Activated naive CD8-positive, alpha-beta T cell treated with anti-CD3 and anti-CD28 coated beads for 36 hours (primary cell): ENCODE measurements around the gene TRMT44. TPM values are rescaled to one million over a fixed set of nuclear protein-coding genes. Genes with fewer than 3 reads are reported as not detected.
"Not testable (repeated sequence)": the region's sequence is repeated elsewhere in the genome, so short reads cannot be mapped to it uniquely, and the experiment has no call there.

Experiments used
- DNase-seq: peaks from one replicate; pipeline ENCODE4 v3.0.0; 2021
- H3K27ac Mint-ChIP-seq: one replicate; pipeline ENCODE4 v1.8.0; 2022; ENCODE audit warnings: mild to moderate bottlenecking, moderate library complexity, mixed read lengths
- H3K27me3 Mint-ChIP-seq: one replicate; pipeline ENCODE4 v1.8.0; 2022; ENCODE audit warnings: mild to moderate bottlenecking, mixed read lengths
- H3K36me3 Mint-ChIP-seq: one replicate; pipeline ENCODE4 v1.8.0; 2021; ENCODE audit warnings: mild to moderate bottlenecking, mixed read lengths
- H3K4me1 Mint-ChIP-seq: one replicate; pipeline ENCODE4 v1.8.0; 2021; ENCODE audit warnings: mixed read lengths
- H3K4me3 Mint-ChIP-seq: one replicate; pipeline ENCODE4 v1.8.0; 2022; ENCODE audit warnings: mild to moderate bottlenecking, moderate library complexity, mixed read lengths
- H3K9me3 Mint-ChIP-seq: one replicate; pipeline ENCODE4 v1.8.0; 2022; ENCODE audit warnings: mixed read lengths
- total RNA-seq, 2 experiments: library from RNA; stranded (reverse); gene quantifications; one replicate each; pipeline ENCODE4 v1.2.3, GENCODE V29; 2021

TRMT44 gene
- total RNA-seq, 2 experiments from 2014 or later = 21.9 to 26.6 TPM

- no peak for DNase-seq
- Mint-ChIP-seq H3K27me3 (no peaks in the 10 kb centered on the region), H3K4me3 (no peak overlapping the region), H3K4me1 (no peaks in the 10 kb centered on the region), H3K9me3 (no peaks in the 10 kb centered on the region), H3K36me3 (peaks cover 1% of the 10 kb centered on the region), H3K27ac (no peak overlapping the region)
Measured at GRCh38 chr4:8477095-8477635, 36.6 kb downstream of the TRMT44 start.

- DNase-seq = no peak
- Mint-ChIP-seq H3K4me3 (no peak overlapping the region), H3K27me3 (no peaks in the 10 kb centered on the region), H3K27ac (no peak overlapping the region), H3K4me1 (no peaks in the 10 kb centered on the region), H3K9me3 (no peaks in the 10 kb centered on the region), H3K36me3 (peaks cover 1% of the 10 kb centered on the region)
Measured at GRCh38 chr4:8477676-8478075, 37.1 kb downstream of the TRMT44 start.

GRCh38 chr4:8478371-8478770, 37.8 kb downstream of the TRMT44 start:
- DNase-seq = no peak
- peaks cover 1% of the 10 kb centered on the region for H3K36me3 Mint-ChIP-seq
- H3K27ac Mint-ChIP-seq = no peak overlapping the region
- no peak overlapping the region for H3K4me3 Mint-ChIP-seq
- H3K4me1 Mint-ChIP-seq = no peaks in the 10 kb centered on the region
- H3K9me3 Mint-ChIP-seq = no peaks in the 10 kb centered on the region
- H3K27me3 Mint-ChIP-seq = no peaks in the 10 kb centered on the region

GRCh38 chr4:8478801-8479744, 38.5 kb downstream of the TRMT44 start:
- Mint-ChIP-seq H3K4me1 (no peaks in the 10 kb centered on the region), H3K9me3 (no peaks in the 10 kb centered on the region), H3K4me3 (no peak overlapping the region), H3K36me3 (peaks cover 1% of the 10 kb centered on the region), H3K27ac (no peak overlapping the region), H3K27me3 (no peaks in the 10 kb centered on the region)
- no peak for DNase-seq

DNA sequence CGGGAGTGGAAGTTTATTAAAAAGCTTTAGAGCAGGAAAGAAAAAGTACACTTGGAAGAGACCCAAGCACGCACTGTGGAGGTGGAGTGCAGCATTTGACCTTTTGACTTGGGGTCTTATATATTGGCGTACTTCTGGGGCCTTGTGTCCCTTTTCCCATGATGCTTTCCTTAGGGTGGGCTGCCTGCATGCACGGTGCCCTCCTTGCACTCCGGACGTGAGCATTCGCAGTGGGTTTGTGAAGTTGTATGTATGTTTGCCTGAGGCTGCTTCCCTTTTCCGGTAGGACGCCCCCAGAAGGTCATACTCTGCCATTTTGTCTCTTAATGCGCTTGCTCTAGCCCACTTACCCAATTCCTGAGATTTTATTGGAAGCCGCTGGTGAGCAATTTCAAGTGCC, 39.6 kb downstream of the TRMT44 start:
- Mint-ChIP-seq H3K9me3 (no peaks in the 10 kb centered on the region), H3K36me3 (peaks cover 1% of the 10 kb centered on the region), H3K27me3 (no peaks in the 10 kb centered on the region), H3K27ac (no peak overlapping the region), H3K4me1 (no peaks in the 10 kb centered on the region), H3K4me3 (no peak overlapping the region)
- no peak for DNase-seq

DNA sequence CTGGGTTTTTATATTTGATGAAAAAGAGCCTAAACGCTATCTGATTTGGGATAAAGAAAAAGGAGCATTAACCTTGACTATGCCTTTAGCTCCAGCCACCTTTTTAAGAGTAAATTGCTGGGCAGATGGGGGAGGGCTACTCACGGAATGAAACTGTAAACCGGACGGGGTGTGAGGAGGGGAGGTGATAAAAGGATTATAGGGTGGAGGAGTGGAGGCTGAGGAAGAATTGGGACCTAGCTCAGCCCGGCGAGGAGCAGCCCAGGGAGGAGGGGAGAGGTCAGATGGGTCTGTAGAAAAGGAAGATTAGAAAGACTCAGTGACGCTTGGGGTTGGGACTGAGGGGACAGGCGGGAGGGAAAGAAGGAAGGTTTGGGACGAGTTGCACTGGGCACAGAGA, 46.1 kb downstream of the TRMT44 start:
- H3K27me3 Mint-ChIP-seq, H3K4me3 Mint-ChIP-seq, DNase-seq, H3K9me3 Mint-ChIP-seq, H3K36me3 Mint-ChIP-seq, H3K27ac Mint-ChIP-seq, H3K4me1 Mint-ChIP-seq: not testable (repeated sequence)

DNA sequence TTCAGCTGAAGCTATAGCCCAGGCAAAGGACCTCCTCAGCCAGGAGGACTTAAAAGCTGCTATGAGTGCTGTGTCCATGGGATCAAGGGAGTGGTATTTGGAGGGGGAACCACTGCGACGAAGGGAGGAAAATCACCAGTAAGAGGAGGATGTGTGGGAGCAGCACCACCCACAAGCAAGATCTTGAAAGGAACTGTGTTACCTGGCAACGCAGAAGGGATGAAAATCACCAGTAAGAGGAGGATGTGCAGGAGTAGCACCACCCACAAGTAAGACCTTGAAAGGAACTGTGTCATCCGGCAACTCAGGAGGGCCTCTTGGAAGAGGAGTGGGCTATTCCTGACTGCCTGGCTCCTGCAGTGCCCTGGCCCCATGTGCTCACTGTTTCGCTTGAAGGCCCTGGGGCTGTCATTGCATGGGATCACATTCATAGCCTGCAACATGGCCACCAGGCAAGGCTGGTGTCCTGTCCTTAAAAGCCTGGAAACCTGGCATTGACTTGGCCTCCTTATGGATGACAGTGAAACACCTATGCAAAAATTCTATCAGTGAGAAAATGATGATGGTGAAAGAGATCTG, 48.3 kb downstream of the TRMT44 start:
- no peaks in the 10 kb centered on the region for H3K4me1 Mint-ChIP-seq

GRCh38 chr4:8491478-8491877, 50.9 kb downstream of the TRMT44 start:
- H3K27ac Mint-ChIP-seq, H3K4me3 Mint-ChIP-seq, H3K4me1 Mint-ChIP-seq, H3K36me3 Mint-ChIP-seq, H3K9me3 Mint-ChIP-seq, H3K27me3 Mint-ChIP-seq, DNase-seq: not testable (repeated sequence)

More for the DNA sequence above, 48.3 kb downstream of the TRMT44 start:
- Mint-ChIP-seq H3K9me3 (no peaks in the 10 kb centered on the region), H3K27me3 (no peaks in the 10 kb centered on the region), H3K27ac (no peak overlapping the region), H3K36me3 (peaks cover 6% of the 10 kb centered on the region), H3K4me3 (no peak overlapping the region)
- DNase-seq = no peak

DNA sequence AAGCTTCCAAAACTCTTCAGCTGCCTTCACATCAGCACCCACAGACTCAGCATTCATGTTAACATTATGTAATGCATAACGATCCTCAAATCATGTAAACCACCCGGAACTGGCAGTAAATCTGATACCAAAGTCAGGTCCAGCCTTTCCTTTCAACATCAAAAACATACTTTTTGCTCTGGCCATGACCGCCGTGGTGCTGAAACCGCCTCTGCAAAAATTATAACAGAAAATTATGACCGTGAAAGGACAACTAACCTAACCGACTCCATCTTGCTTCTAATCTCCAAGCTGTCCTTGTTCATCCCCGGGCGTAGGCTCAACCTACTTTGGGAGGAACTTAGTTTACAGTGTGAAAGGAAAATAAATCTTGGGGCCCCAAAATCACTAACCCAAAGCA, 51.6 kb downstream of the TRMT44 start:
- H3K4me1 Mint-ChIP-seq = no peaks in the 10 kb centered on the region
- no peaks in the 10 kb centered on the region for H3K9me3 Mint-ChIP-seq
- peaks cover 10% of the 10 kb centered on the region for H3K36me3 Mint-ChIP-seq
- no peaks in the 10 kb centered on the region for H3K27me3 Mint-ChIP-seq
- H3K27ac Mint-ChIP-seq = no peak overlapping the region
- no peak overlapping the region for H3K4me3 Mint-ChIP-seq
- DNase-seq = no peak

DNA sequence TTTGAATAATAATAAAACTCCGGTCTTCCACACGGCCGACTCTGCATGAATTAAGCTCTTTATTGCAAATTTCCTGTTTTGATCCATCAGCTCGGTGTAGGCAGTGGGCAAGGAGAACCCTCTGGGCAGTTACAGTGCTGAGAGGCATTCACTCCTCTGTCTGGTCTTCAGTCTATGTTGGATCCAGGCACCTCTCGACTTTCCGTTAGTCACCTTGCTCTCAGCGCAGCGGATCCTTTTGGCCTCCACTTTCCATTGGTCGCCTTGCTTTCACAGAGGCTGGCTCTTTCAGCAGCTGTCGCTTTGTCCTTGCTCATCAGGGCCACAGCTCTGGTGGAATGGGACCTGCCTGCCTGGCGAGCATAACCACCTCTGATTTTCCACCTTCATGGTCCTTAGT, 52.9 kb downstream of the TRMT44 start:
- H3K9me3 Mint-ChIP-seq = peaks cover 4% of the 10 kb centered on the region
- H3K4me1 Mint-ChIP-seq = no peaks in the 10 kb centered on the region
- H3K27me3 Mint-ChIP-seq = no peaks in the 10 kb centered on the region
- no peak overlapping the region for H3K4me3 Mint-ChIP-seq
- H3K27ac Mint-ChIP-seq = no peak overlapping the region
- no peak for DNase-seq
- peaks cover 13% of the 10 kb centered on the region for H3K36me3 Mint-ChIP-seq

GRCh38 chr4:8494218-8494617, 53.6 kb downstream of the TRMT44 start:
- no peak overlapping the region for H3K4me3 Mint-ChIP-seq
- peaks cover 4% of the 10 kb centered on the region for H3K9me3 Mint-ChIP-seq
- peaks cover 13% of the 10 kb centered on the region for H3K36me3 Mint-ChIP-seq
- no peaks in the 10 kb centered on the region for H3K4me1 Mint-ChIP-seq
- no peak overlapping the region for H3K27ac Mint-ChIP-seq
- no peak for DNase-seq
- H3K27me3 Mint-ChIP-seq = no peaks in the 10 kb centered on the region

GRCh38 chr4:8494983-8495548, 54.5 kb downstream of the TRMT44 start:
- H3K27ac Mint-ChIP-seq = no peak overlapping the region
- no peak overlapping the region for H3K4me3 Mint-ChIP-seq
- peaks cover 4% of the 10 kb centered on the region for H3K9me3 Mint-ChIP-seq
- H3K27me3 Mint-ChIP-seq = no peaks in the 10 kb centered on the region
- no peaks in the 10 kb centered on the region for H3K4me1 Mint-ChIP-seq
- no peak for DNase-seq
- H3K36me3 Mint-ChIP-seq = peaks cover 11% of the 10 kb centered on the region

- H3K9me3 Mint-ChIP-seq = peaks cover 4% of the 10 kb centered on the region
- H3K27me3 Mint-ChIP-seq = no peaks in the 10 kb centered on the region
- DNase-seq = no peak
- no peaks in the 10 kb centered on the region for H3K4me1 Mint-ChIP-seq
- no peak overlapping the region for H3K4me3 Mint-ChIP-seq
- H3K27ac Mint-ChIP-seq = no peak overlapping the region
- H3K36me3 Mint-ChIP-seq = peaks cover 7% of the 10 kb centered on the region
Measured at GRCh38 chr4:8495803-8496202, 55.2 kb downstream of the TRMT44 start.

GRCh38 chr4:8497762-8498161, 57.2 kb downstream of the TRMT44 start:
- Mint-ChIP-seq H3K4me3 (no peak overlapping the region), H3K27ac (no peak overlapping the region), H3K4me1 (no peaks in the 10 kb centered on the region), H3K27me3 (no peaks in the 10 kb centered on the region), H3K9me3 (peaks cover 4% of the 10 kb centered on the region), H3K36me3 (peaks cover 7% of the 10 kb centered on the region)
- no peak for DNase-seq

- DNase-seq = no peak
- peaks cover 4% of the 10 kb centered on the region for H3K9me3 Mint-ChIP-seq
- no peak overlapping the region for H3K4me3 Mint-ChIP-seq
- no peak overlapping the region for H3K27ac Mint-ChIP-seq
- no peaks in the 10 kb centered on the region for H3K27me3 Mint-ChIP-seq
- peaks cover 7% of the 10 kb centered on the region for H3K36me3 Mint-ChIP-seq
- no peaks in the 10 kb centered on the region for H3K4me1 Mint-ChIP-seq
Measured at GRCh38 chr4:8500966-8501365, 60.4 kb downstream of the TRMT44 start.
